Measurements from ENCODE around the gene BICD2.

- TF ChIP-seq CTCF (IDR thresholded peaks at IDR 0.05; ENCODE audit: low read depth, low read length, missing input control) = no peak
- no peak for TF ChIP-seq REST (IDR thresholded peaks at IDR 0.05)
These were observed 55.4 kb downstream of the BICD2 start for GRCh38 chr9:92709240-92709639.
